GM23338 (cell line): ENCODE data around the gene EXOG. TPM values are rescaled to one million over a fixed set of nuclear protein-coding genes. Genes with fewer than 3 reads are reported as not detected.

Experiments
- ATAC-seq: fragments of 200-7000 bp; cut with Tn5 transposase; 3 replicates; pipeline ENCODE4 v1.9.1; 2020
- DNase-seq: peaks from one replicate; pipeline ENCODE4 v3.0.0-alpha.2; 2015; ENCODE audit warnings: low spot score
- H2AFZ ChIP-seq: fragments of 200-600 bp; sonication (generic); 2 replicates; pipeline ENCODE4 v1.8.0; 2016; ENCODE audit warnings: antibody characterized with exemption, mild to moderate bottlenecking, moderate library complexity
- H3F3A ChIP-seq: fragments of 200-600 bp; sonication (generic); replicated peaks from 2 replicates; pipeline ENCODE4 v1.8.0; 2017; ENCODE audit warnings: antibody characterized with exemption, mixed run types, low read depth
- H3K27ac ChIP-seq: fragments of 200-600 bp; sonication (generic); 2 replicates; pipeline ENCODE4 v1.6.1; 2016; ENCODE audit warnings: low read depth
- H3K27me3 ChIP-seq: fragments of 200-600 bp; sonication (generic); 2 replicates; pipeline ENCODE4 v1.8.0; 2016; ENCODE audit warnings: mild to moderate bottlenecking, mixed run types, moderate library complexity; ENCODE audit not compliant: insufficient read depth
- H3K36me3 ChIP-seq: fragments of 200-600 bp; sonication (generic); 2 replicates; pipeline ENCODE4 v1.8.0; 2016; ENCODE audit warnings: mild to moderate bottlenecking; ENCODE audit not compliant: insufficient read depth
- H3K4me1 ChIP-seq: fragments of 200-600 bp; sonication (generic); 2 replicates; pipeline ENCODE4 v1.8.0; 2016; ENCODE audit warnings: mild to moderate bottlenecking, moderate library complexity; ENCODE audit not compliant: insufficient read depth
- H3K4me2 ChIP-seq: fragments of 200-600 bp; sonication (generic); 2 replicates; pipeline ENCODE4 v1.7.1; 2017; ENCODE audit warnings: mixed run types
- H3K4me3 ChIP-seq: fragments of 200-600 bp; sonication (generic); 2 replicates; pipeline ENCODE4 v1.6.1; 2016; ENCODE audit warnings: mixed run types
- H3K79me2 ChIP-seq: fragments of 200-600 bp; sonication (generic); replicated peaks from 2 replicates; pipeline ENCODE4 v1.8.0; 2017; ENCODE audit warnings: mild to moderate bottlenecking; ENCODE audit not compliant: insufficient read depth
- H3K9me2 ChIP-seq: fragments of 200-600 bp; sonication (generic); 2 replicates; pipeline ENCODE4 v1.8.0; 2017; ENCODE audit not compliant: insufficient read depth
- H4K20me1 ChIP-seq: fragments of 200-600 bp; sonication (generic); replicated peaks from 2 replicates; pipeline ENCODE4 v1.8.0; 2017; ENCODE audit warnings: mild to moderate bottlenecking; ENCODE audit not compliant: insufficient read depth
- H3K27ac Mint-ChIP-seq: 2 replicates; pipeline ENCODE4 v1.8.0; 2020; ENCODE audit warnings: inconsistent platforms, mild to moderate bottlenecking, moderate library complexity, mixed read lengths
- H3K27me3 Mint-ChIP-seq: 3 replicates; pipeline ENCODE4 v1.8.0; 2022; ENCODE audit warnings: low read depth, mild to moderate bottlenecking, moderate library complexity, mixed read lengths, inconsistent platforms; ENCODE audit not compliant: insufficient read depth, poor library complexity
- H3K36me3 Mint-ChIP-seq: 3 replicates; pipeline ENCODE4 v1.8.0; 2021; ENCODE audit warnings: low read depth, mild to moderate bottlenecking, inconsistent platforms, moderate library complexity, mixed read lengths
- H3K4me1 Mint-ChIP-seq: 3 replicates; pipeline ENCODE4 v1.8.0; 2020; ENCODE audit warnings: mild to moderate bottlenecking, inconsistent platforms, mixed read lengths
- H3K4me3 Mint-ChIP-seq: 3 replicates; pipeline ENCODE4 v1.8.0; 2021; ENCODE audit warnings: moderate library complexity, mild to moderate bottlenecking, inconsistent platforms, mixed read lengths
- H3K9me3 Mint-ChIP-seq: 3 replicates; pipeline ENCODE4 v1.8.0; 2020; ENCODE audit warnings: moderate library complexity, mild to moderate bottlenecking, inconsistent platforms, mixed read lengths
- EZH2phosphoT487 ChIP-seq: fragments of 200-600 bp; sonication (generic); IDR thresholded peaks from one replicate; pipeline ENCODE4 v1.8.1; 2018; ENCODE audit warnings: antibody characterized with exemption; ENCODE audit not compliant: unreplicated experiment
- POLR2AphosphoS5 ChIP-seq: IDR thresholded peaks from 2 replicates; pipeline ENCODE4 v1.6.1; 2016; ENCODE audit warnings: antibody characterized with exemption, low read depth
- REST ChIP-seq: IDR thresholded peaks from one replicate; pipeline ENCODE4 v1.6.1; 2018; ENCODE audit warnings: antibody characterized with exemption; ENCODE audit not compliant: unreplicated experiment
- ZNF462 ChIP-seq: fragments of 250-450 bp; sonication (Bioruptor Pico); IDR thresholded peaks from 2 replicates; pipeline ENCODE4 v1.5.0; 2020; ENCODE audit warnings: mild to moderate bottlenecking, moderate library complexity
- polyA plus RNA-seq: library from polyadenylated mRNA; unstranded; fragments of >200 nt; fragmentation: Nextera tagmentation; extraction: Ambion mirVana; gene quantifications from 2 replicates; pipeline ENCODE4 v1.2.1, GENCODE V29; 2016
- total RNA-seq: library from RNA; depleted of rRNA; stranded (reverse); fragments of >200 nt; shearing (Covaris generic); gene quantifications from 2 replicates; pipeline ENCODE4 v1.2.3, GENCODE V29; 2014

Gene EXOG
- total and polyA plus RNA-seq, 2 experiments from 2014 or later: 9.7 to 11.3 TPM

GRCh38 chr3:38554127-38554827 lies 58.1 kb downstream of the EXOG start:
- ATAC-seq (no peak), DNase-seq (no peak)
- no peaks in the 10 kb centered on the region for H3F3A ChIP-seq
- no peaks in the 10 kb centered on the region for H3K27me3 ChIP-seq
- 0 out of 2 replicates have a peak, but pooled peaks cover 5% of the 10 kb centered on the region for H3K9me2 ChIP-seq
- no peak overlapping the region for H3K4me2 ChIP-seq
- H3K4me3 Mint-ChIP-seq: no peak overlapping the region
- H3K4me3 ChIP-seq: no peak overlapping the region
- H3K27ac Mint-ChIP-seq: no peak overlapping the region
- H3K4me1 ChIP-seq: no peaks in the 10 kb centered on the region
- H3K36me3 Mint-ChIP-seq: peaks cover 50% of the 10 kb centered on the region
- H3K4me1 Mint-ChIP-seq: no peaks in the 10 kb centered on the region
- H4K20me1 ChIP-seq: no peaks in the 10 kb centered on the region
- H3K79me2 ChIP-seq: no peaks in the 10 kb centered on the region
- no peaks in the 10 kb centered on the region for H3K36me3 ChIP-seq
- H3K27ac ChIP-seq: no peak overlapping the region
- H3K9me3 Mint-ChIP-seq: peaks cover 6% of the 10 kb centered on the region; the same call in 2 of the 3 replicates
- H3K27me3 Mint-ChIP-seq: no peaks in the 10 kb centered on the region
- TF ChIP-seq EZH2phosphoT487: no peak
- no peak for TF ChIP-seq ZNF462 (CRISPR knock-in tag)
- TF ChIP-seq REST: no peak
- no peak for TF ChIP-seq POLR2AphosphoS5
- no peak overlapping the region for H2AFZ ChIP-seq
